Progenitor cell of endocrine pancreas (in vitro differentiated cells): Measurements from ENCODE around the gene PHOX2A. TPM values are rescaled to one million over a fixed set of nuclear protein-coding genes. Genes with fewer than 3 reads are reported as not detected.

Experiments
- DNase-seq: peaks from one replicate; pipeline ENCODE4 v3.0.0; 2021; ENCODE audit warnings: low spot score; ENCODE audit not compliant: unreplicated experiment
- H3K27ac Mint-ChIP-seq: 2 replicates; pipeline ENCODE4 v1.8.0; 2021; ENCODE audit warnings: mild to moderate bottlenecking, moderate library complexity, mixed read lengths
- H3K27me3 Mint-ChIP-seq: 2 replicates; pipeline ENCODE4 v1.8.0; 2021; ENCODE audit warnings: mixed read lengths
- H3K36me3 Mint-ChIP-seq: 2 replicates; pipeline ENCODE4 v1.8.0; 2022; ENCODE audit warnings: mixed read lengths; ENCODE audit not compliant: insufficient read depth
- H3K4me1 Mint-ChIP-seq: 2 replicates; pipeline ENCODE4 v1.8.0; 2021; ENCODE audit warnings: low read depth, mixed read lengths
- H3K4me3 Mint-ChIP-seq: 2 replicates; pipeline ENCODE4 v1.8.0; 2021; ENCODE audit warnings: low read depth, mild to moderate bottlenecking, moderate library complexity, mixed read lengths
- H3K9me3 Mint-ChIP-seq: 2 replicates; pipeline ENCODE4 v1.8.0; 2021; ENCODE audit warnings: low read depth, mixed read lengths
- total RNA-seq: library from RNA; stranded (reverse); gene quantifications from 2 replicates; pipeline ENCODE4 v1.2.1, GENCODE V29; 2021
- TF ChIP-seq, protein P1 (sequence below): fragments of 200-600 bp; sonication (generic); IDR thresholded peaks from one replicate; pipeline ENCODE4 v1.5.0; 2021; ENCODE audit warnings: antibody characterized with exemption, mild to moderate bottlenecking; ENCODE audit not compliant: unreplicated experiment

PHOX2A gene
- total RNA-seq, 1 donor from 2014 or later, result not detected

DNA sequence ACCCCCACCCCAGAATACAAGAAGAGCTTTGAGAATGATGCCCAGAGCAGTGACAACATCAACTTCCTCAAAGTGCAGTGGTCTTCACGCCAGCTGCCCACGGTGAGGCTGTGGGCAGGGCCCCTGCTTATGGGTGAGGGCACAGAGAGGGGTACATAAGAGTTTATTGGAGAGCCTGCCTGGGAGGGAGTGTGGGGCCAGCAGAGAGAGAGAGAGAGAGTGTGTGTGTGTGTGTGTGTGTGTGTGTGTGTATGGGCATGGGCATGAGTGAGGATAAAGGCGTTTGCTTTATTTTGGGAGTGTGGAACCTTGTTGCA is 9.5 kb downstream of the PHOX2A start:
- Mint-ChIP-seq H3K4me1 (peaks cover 6% of the 10 kb centered on the region), H3K27me3 (peaks cover 11% of the 10 kb centered on the region), H3K36me3 (peaks cover 31% of the 10 kb centered on the region), H3K27ac (no peak overlapping the region), H3K9me3 (no peaks in the 10 kb centered on the region), H3K4me3 (no peak overlapping the region)
- TF ChIP-seq, protein P1, sequence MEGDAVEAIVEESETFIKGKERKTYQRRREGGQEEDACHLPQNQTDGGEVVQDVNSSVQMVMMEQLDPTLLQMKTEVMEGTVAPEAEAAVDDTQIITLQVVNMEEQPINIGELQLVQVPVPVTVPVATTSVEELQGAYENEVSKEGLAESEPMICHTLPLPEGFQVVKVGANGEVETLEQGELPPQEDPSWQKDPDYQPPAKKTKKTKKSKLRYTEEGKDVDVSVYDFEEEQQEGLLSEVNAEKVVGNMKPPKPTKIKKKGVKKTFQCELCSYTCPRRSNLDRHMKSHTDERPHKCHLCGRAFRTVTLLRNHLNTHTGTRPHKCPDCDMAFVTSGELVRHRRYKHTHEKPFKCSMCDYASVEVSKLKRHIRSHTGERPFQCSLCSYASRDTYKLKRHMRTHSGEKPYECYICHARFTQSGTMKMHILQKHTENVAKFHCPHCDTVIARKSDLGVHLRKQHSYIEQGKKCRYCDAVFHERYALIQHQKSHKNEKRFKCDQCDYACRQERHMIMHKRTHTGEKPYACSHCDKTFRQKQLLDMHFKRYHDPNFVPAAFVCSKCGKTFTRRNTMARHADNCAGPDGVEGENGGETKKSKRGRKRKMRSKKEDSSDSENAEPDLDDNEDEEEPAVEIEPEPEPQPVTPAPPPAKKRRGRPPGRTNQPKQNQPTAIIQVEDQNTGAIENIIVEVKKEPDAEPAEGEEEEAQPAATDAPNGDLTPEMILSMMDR, result no peak
- DNase-seq, result no peak

DNA sequence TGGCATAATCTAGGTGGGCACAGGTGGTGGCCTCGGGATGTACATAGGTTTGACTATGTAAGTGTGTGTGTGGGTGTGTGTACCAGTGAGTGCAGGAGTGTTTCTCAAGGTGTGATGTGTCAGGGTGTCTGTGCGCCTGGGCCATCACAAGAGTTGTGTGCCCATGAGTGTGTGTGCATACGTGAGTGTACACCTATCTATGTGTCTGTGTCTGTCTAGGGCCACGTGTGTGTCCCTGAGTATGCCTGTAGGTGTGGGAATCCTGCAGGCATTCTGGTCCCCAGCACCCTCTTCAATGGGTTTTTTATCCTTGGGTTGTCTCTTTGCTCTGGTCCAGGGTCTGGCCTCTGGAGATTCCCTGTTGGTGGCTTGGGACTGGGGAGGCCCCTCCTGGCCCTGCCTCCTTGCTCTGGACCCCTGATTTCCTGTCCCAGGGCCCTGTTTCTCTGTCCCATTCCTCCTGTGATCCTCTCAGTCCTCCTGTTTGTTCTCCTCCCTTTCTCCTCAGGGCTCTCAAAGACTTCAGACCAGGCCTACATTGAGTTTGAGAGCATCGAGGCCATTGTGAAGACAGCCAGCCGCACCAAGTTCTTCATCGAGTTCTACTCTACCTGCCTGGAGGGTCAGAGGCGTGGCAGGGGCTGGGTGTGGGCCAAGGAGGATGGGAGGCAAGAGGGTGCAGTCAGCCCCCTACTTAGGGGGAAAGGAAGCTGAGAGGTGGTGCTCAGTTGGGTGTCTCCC is 10.0 kb downstream of the PHOX2A start:
- no peak for DNase-seq

DNA sequence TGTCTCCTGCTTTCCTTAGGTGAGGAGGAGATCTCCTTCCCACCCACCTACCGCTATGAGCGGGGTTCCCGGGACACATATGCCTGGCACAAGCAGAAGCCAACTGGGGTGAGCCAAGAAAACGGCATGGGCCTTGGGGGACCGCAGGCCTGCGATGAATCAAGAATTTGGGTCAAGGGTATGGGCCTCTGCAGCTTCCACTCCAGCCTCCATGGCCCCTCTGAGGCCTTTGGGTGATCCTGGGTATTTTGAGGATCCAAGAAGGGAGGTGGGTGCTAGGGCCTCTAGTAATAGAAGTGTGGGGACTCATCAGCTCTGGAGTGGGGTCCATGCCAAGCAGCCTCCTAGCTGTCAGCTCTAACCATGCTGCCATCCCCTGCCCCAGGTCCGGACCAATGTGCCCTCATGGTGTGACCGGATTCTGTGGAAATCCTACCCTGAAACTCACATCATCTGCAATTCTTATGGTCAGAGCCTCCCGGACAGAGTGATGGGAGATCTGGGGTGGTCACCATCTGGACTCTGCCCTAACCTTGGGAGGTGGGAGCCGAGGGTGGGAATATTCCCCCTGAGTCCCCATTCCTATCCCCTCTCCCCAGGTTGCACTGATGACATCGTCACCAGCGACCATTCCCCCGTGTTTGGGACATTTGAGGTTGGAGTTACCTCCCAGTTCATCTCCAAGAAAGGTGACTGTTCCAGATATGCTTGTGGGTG is 10.8 kb downstream of the PHOX2A start:
- DNase-seq, result no peak
- Mint-ChIP-seq H3K36me3 (peaks cover 32% of the 10 kb centered on the region), H3K27me3 (peaks cover under 1% of the 10 kb centered on the region), H3K9me3 (no peaks in the 10 kb centered on the region), H3K4me3 (no peak overlapping the region), H3K27ac (no peak overlapping the region), H3K4me1 (no peaks in the 10 kb centered on the region)
- TF ChIP-seq, protein P1, result no peak

More for the DNA sequence above, 10.0 kb downstream of the PHOX2A start:
- TF ChIP-seq, protein P1, result no peak
- peaks cover 35% of the 10 kb centered on the region for H3K36me3 Mint-ChIP-seq
- H3K27ac Mint-ChIP-seq, result no peak overlapping the region
- peaks cover 5% of the 10 kb centered on the region for H3K27me3 Mint-ChIP-seq
- no peaks in the 10 kb centered on the region for H3K9me3 Mint-ChIP-seq
- H3K4me3 Mint-ChIP-seq, result no peak overlapping the region
- H3K4me1 Mint-ChIP-seq, result peaks cover 2% of the 10 kb centered on the region

DNA sequence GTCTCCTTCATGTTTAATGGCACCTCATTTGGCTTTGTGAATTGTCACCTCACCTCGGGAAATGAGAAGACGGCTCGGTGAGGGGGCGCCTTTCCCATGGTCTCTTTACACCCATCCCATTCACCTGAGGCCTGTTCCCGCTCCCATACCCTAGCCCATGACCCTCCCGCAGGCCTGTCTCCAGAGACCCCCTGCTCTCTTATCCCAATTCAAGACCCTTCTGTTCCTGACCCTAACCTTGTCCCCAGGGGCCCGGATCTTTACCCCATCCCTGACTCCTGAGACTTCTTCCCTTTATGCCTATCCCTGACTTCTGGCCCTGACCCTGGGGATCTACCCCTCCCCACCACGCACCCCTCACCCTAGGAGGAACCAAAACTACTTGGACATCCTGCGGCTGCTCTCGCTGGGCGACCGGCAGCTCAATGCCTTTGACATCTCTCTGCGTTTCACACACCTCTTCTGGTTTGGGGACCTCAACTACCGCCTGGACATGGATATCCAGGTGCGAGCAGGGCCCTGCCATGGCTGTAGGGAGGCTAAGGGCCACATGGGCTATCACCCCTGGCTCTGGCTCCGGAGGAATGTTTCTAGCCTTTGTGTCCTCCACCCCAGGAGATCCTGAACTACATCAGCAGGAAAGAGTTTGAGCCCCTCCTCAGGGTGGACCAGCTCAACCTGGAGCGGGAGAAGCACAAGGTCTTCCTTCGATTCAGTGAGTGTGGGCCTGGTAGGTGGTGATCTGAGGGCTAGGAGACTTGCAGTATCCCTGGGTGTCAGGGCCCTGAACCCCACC is 11.5 kb downstream of the PHOX2A start:
- H3K4me3 Mint-ChIP-seq, result no peak overlapping the region
- no peaks in the 10 kb centered on the region for H3K4me1 Mint-ChIP-seq
- H3K27ac Mint-ChIP-seq, result no peak overlapping the region
- no peak for DNase-seq
- H3K9me3 Mint-ChIP-seq, result no peaks in the 10 kb centered on the region
- H3K27me3 Mint-ChIP-seq, result no peaks in the 10 kb centered on the region
- TF ChIP-seq, protein P1, result no peak
- peaks cover 31% of the 10 kb centered on the region for H3K36me3 Mint-ChIP-seq
